WTC11 (cell line): ENCODE data around the gene TBCEL. TPM values are rescaled to one million over a fixed set of nuclear protein-coding genes. Genes with fewer than 3 reads are reported as not detected.

Experiments
- ATAC-seq: fragments of 200-7000 bp; cut with Tn5 transposase; 2 replicates; pipeline ENCODE4 v1.10.0; 2021; ENCODE audit warnings: mild to moderate bottlenecking, moderate library complexity
- CTCF ChIA-PET: fragments of 300-600 bp; sonication (Branson Sonifier 250); formaldehyde crosslinking; loops from one replicate; lab custom pipeline; 2021; ENCODE audit warnings: antibody characterized with exemption; lab: Charles Lee
- POLR2A ChIA-PET: fragments of 350-600 bp; sonication (Branson Sonifier 250); formaldehyde crosslinking; loops from one replicate; lab custom pipeline; 2021; ENCODE audit warnings: antibody characterized with exemption; lab: Charles Lee
- DNase-seq: peaks from one replicate; pipeline ENCODE4 v3.0.0; 2021; ENCODE audit warnings: low spot score
- H3K27ac Mint-ChIP-seq: 2 replicates; pipeline ENCODE4 v1.8.0; 2021; ENCODE audit warnings: mixed read lengths
- H3K27me3 Mint-ChIP-seq: 2 replicates; pipeline ENCODE4 v1.8.0; 2021; ENCODE audit warnings: low read depth, mild to moderate bottlenecking, moderate library complexity, mixed read lengths
- H3K36me3 Mint-ChIP-seq: 2 replicates; pipeline ENCODE4 v1.8.0; 2021; ENCODE audit warnings: mixed read lengths
- H3K4me1 Mint-ChIP-seq: 2 replicates; pipeline ENCODE4 v1.8.0; 2022; ENCODE audit warnings: mixed read lengths
- H3K4me3 Mint-ChIP-seq: 2 replicates; pipeline ENCODE4 v1.8.0; 2021; ENCODE audit warnings: mild to moderate bottlenecking, moderate library complexity, mixed read lengths
- H3K9me3 Mint-ChIP-seq: 2 replicates; pipeline ENCODE4 v1.8.0; 2021; ENCODE audit warnings: mixed read lengths
- CREM ChIP-seq: sonication (generic); formaldehyde crosslinking; IDR thresholded peaks from 2 replicates; pipeline ENCODE4 v1.8.1; 2022; ENCODE audit warnings: mild to moderate bottlenecking, missing genetic modification reagents, moderate library complexity
- GRHL2 ChIP-seq: fragments of 250-450 bp; sonication (Bioruptor Pico); IDR thresholded peaks from 2 replicates; pipeline ENCODE4 v1.8.0; 2022; ENCODE audit warnings: mild to moderate bottlenecking, moderate library complexity; ENCODE audit not compliant: insufficient replicate concordance, severe bottlenecking
- IRF2 ChIP-seq: sonication (generic); formaldehyde crosslinking; IDR thresholded peaks from 2 replicates; pipeline ENCODE4 v1.8.0; 2022; ENCODE audit warnings: low read depth, missing genetic modification reagents, borderline replicate concordance
- JUN ChIP-seq: sonication (generic); formaldehyde crosslinking; IDR thresholded peaks from 2 replicates; pipeline ENCODE4 v1.8.0; 2023; ENCODE audit warnings: mild to moderate bottlenecking, missing genetic modification reagents
- MXD4 ChIP-seq: fragments of 250-450 bp; sonication (Bioruptor Pico); IDR thresholded peaks from 2 replicates; pipeline ENCODE4 v1.8.0; 2021; ENCODE audit warnings: mild to moderate bottlenecking, moderate library complexity, borderline replicate concordance
- NFATC4 ChIP-seq: fragments of 250-450 bp; sonication (Bioruptor Pico); IDR thresholded peaks from 2 replicates; pipeline ENCODE4 v1.9.0; 2021; ENCODE audit warnings: mild to moderate bottlenecking
- NFYB ChIP-seq: sonication (generic); formaldehyde crosslinking; conservative IDR thresholded peaks from 2 replicates; pipeline ENCODE4 v1.8.0; 2022; ENCODE audit warnings: low read depth, missing genetic modification reagents
- NR3C1 ChIP-seq: sonication (generic); formaldehyde crosslinking; conservative IDR thresholded peaks from 2 replicates; pipeline ENCODE4 v1.8.1; 2023; ENCODE audit warnings: low read depth, mild to moderate bottlenecking, missing genetic modification reagents
- TEAD4 ChIP-seq: sonication (generic); formaldehyde crosslinking; IDR thresholded peaks from 2 replicates; pipeline ENCODE4 v1.8.0; 2022; ENCODE audit warnings: mild to moderate bottlenecking, missing genetic modification reagents
- ZBTB21 ChIP-seq: sonication (generic); formaldehyde crosslinking; IDR thresholded peaks from 2 replicates; pipeline ENCODE4 v1.8.1; 2023; ENCODE audit warnings: mild to moderate bottlenecking, missing genetic modification reagents, borderline replicate concordance
- ZNF138 ChIP-seq: sonication (generic); formaldehyde crosslinking; conservative IDR thresholded peaks from 2 replicates; pipeline ENCODE4 v1.8.1; 2022; ENCODE audit warnings: mild to moderate bottlenecking, moderate library complexity, missing genetic modification reagents
- total RNA-seq: library from RNA; stranded (reverse); gene quantifications from 3 replicates; pipeline ENCODE4 v1.2.3, GENCODE V29; 2021
- TF ChIP-seq, protein P1 (sequence below): sonication (generic); formaldehyde crosslinking; IDR thresholded peaks from 2 replicates; pipeline ENCODE4 v1.8.0; 2022; ENCODE audit warnings: missing genetic modification reagents
- TF ChIP-seq, protein P2 (sequence below): fragments of 200-600 bp; IDR thresholded peaks from 2 replicates; pipeline ENCODE4 v1.8.0; 2022; ENCODE audit warnings: antibody characterized with exemption
- TF ChIP-seq, protein P3 (sequence below): sonication (generic); formaldehyde crosslinking; conservative IDR thresholded peaks from 2 replicates; pipeline ENCODE4 v1.8.1; 2022; ENCODE audit warnings: mild to moderate bottlenecking, missing genetic modification reagents
- TF ChIP-seq, protein P4 (sequence below): sonication (generic); formaldehyde crosslinking; IDR thresholded peaks from 2 replicates; pipeline ENCODE4 v1.8.1; 2023; ENCODE audit warnings: mild to moderate bottlenecking, missing genetic modification reagents
- TF ChIP-seq, protein P5 (sequence below): sonication (generic); formaldehyde crosslinking; IDR thresholded peaks from 2 replicates; pipeline ENCODE4 v1.8.0; 2023; ENCODE audit warnings: missing genetic modification reagents, mild to moderate bottlenecking, borderline replicate concordance

TBCEL gene
- total RNA-seq, 1 experiment from 2014 or later, result 9.5 TPM

DNA sequence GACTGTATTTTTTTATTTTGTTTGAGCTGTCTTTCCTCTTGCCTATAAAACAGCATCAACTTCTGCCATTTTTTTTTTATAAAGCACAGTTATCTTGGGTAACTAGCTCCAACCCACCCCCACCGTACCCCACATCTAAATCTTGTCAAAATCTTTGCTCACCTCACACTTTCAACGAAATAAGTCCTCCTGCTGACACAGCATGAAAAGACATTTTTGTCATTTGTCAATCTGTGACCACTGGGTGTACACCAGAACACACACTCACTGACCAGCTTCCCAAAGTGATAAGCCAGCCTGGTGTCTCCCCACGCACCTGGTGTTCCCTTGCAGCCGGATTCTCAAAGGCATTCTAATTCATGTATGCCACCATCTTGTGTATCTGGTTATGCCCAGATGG, 75.5 kb downstream of the TBCEL start:
- Mint-ChIP-seq H3K4me1 (peaks cover 25% of the 10 kb centered on the region), H3K36me3 (no peaks in the 10 kb centered on the region), H3K27ac (no peak overlapping the region), H3K27me3 (no peaks in the 10 kb centered on the region), H3K9me3 (peaks cover 8% of the 10 kb centered on the region), H3K4me3 (no peak overlapping the region)
- ChIA-PET CTCF (interaction anchor here (0.7 to 1.7 kb wide), 2 partner anchors 35 to 95 kb away, joined by 3 to 5 read pairs; no protein-coding TSS in a partner anchor), POLR2A (no interaction called here)
- no peak for DNase-seq
- TF ChIP-seq, protein P1, sequence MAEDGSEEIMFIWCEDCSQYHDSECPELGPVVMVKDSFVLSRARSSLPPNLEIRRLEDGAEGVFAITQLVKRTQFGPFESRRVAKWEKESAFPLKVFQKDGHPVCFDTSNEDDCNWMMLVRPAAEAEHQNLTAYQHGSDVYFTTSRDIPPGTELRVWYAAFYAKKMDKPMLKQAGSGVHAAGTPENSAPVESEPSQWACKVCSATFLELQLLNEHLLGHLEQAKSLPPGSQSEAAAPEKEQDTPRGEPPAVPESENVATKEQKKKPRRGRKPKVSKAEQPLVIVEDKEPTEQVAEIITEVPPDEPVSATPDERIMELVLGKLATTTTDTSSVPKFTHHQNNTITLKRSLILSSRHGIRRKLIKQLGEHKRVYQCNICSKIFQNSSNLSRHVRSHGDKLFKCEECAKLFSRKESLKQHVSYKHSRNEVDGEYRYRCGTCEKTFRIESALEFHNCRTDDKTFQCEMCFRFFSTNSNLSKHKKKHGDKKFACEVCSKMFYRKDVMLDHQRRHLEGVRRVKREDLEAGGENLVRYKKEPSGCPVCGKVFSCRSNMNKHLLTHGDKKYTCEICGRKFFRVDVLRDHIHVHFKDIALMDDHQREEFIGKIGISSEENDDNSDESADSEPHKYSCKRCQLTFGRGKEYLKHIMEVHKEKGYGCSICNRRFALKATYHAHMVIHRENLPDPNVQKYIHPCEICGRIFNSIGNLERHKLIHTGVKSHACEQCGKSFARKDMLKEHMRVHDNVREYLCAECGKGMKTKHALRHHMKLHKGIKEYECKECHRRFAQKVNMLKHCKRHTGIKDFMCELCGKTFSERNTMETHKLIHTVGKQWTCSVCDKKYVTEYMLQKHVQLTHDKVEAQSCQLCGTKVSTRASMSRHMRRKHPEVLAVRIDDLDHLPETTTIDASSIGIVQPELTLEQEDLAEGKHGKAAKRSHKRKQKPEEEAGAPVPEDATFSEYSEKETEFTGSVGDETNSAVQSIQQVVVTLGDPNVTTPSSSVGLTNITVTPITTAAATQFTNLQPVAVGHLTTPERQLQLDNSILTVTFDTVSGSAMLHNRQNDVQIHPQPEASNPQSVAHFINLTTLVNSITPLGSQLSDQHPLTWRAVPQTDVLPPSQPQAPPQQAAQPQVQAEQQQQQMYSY, result no peak
- TF ChIP-seq NR3C1 (CRISPR knock-in tag), result no peak
- TF ChIP-seq, protein P2, sequence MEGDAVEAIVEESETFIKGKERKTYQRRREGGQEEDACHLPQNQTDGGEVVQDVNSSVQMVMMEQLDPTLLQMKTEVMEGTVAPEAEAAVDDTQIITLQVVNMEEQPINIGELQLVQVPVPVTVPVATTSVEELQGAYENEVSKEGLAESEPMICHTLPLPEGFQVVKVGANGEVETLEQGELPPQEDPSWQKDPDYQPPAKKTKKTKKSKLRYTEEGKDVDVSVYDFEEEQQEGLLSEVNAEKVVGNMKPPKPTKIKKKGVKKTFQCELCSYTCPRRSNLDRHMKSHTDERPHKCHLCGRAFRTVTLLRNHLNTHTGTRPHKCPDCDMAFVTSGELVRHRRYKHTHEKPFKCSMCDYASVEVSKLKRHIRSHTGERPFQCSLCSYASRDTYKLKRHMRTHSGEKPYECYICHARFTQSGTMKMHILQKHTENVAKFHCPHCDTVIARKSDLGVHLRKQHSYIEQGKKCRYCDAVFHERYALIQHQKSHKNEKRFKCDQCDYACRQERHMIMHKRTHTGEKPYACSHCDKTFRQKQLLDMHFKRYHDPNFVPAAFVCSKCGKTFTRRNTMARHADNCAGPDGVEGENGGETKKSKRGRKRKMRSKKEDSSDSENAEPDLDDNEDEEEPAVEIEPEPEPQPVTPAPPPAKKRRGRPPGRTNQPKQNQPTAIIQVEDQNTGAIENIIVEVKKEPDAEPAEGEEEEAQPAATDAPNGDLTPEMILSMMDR, result no peak
- TF ChIP-seq ZBTB21 (CRISPR knock-in tag), result no peak
- no peak for TF ChIP-seq TEAD4 (CRISPR knock-in tag)
- TF ChIP-seq ZNF138 (CRISPR knock-in tag), result no peak
- no peak for TF ChIP-seq CREM (CRISPR knock-in tag)
- TF ChIP-seq MXD4 (CRISPR knock-in tag), result no peak
- TF ChIP-seq NFYB, result no peak
- TF ChIP-seq NFATC4 (CRISPR knock-in tag), result no peak
- TF ChIP-seq, protein P3, sequence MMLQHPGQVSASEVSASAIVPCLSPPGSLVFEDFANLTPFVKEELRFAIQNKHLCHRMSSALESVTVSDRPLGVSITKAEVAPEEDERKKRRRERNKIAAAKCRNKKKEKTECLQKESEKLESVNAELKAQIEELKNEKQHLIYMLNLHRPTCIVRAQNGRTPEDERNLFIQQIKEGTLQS, result no peak
- no peak for TF ChIP-seq JUN (CRISPR knock-in tag)
- TF ChIP-seq, protein P4, sequence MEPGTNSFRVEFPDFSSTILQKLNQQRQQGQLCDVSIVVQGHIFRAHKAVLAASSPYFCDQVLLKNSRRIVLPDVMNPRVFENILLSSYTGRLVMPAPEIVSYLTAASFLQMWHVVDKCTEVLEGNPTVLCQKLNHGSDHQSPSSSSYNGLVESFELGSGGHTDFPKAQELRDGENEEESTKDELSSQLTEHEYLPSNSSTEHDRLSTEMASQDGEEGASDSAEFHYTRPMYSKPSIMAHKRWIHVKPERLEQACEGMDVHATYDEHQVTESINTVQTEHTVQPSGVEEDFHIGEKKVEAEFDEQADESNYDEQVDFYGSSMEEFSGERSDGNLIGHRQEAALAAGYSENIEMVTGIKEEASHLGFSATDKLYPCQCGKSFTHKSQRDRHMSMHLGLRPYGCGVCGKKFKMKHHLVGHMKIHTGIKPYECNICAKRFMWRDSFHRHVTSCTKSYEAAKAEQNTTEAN (CRISPR knock-in tag), result no peak
- no peak for TF ChIP-seq GRHL2 (CRISPR knock-in tag)
- ATAC-seq, result no peak

DNA sequence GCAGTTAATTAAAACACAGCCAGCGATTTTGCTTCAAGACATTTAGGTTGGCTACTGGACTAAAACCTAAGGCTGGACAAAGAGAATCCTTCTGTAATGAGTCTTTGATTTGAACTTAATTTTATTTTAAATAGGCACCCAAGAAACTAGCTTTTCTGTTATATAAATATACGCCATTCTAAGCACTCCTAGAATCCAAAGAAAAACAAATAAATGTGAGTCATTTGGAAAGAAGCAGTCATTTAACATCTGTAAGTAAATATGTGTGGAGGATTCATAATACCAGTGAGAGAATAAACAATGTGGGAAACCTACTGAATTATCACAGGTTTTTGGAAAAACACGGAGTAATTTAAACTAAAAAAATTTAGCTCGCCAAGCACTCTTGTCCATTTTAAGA, 76.0 kb downstream of the TBCEL start:
- DNase-seq (no peak), ATAC-seq (no peak)
- ChIA-PET POLR2A (no interaction called here), CTCF (interaction anchor here (0.7 to 1.1 kb wide), 3 partner anchors 36 to 155 kb away, joined by 3 read pairs; no protein-coding TSS in a partner anchor)
- no peak overlapping the region for H3K4me3 Mint-ChIP-seq
- H3K9me3 Mint-ChIP-seq, result peaks cover 3% of the 10 kb centered on the region
- no peak for TF ChIP-seq IRF2 (CRISPR knock-in tag)
- TF ChIP-seq, protein P5, sequence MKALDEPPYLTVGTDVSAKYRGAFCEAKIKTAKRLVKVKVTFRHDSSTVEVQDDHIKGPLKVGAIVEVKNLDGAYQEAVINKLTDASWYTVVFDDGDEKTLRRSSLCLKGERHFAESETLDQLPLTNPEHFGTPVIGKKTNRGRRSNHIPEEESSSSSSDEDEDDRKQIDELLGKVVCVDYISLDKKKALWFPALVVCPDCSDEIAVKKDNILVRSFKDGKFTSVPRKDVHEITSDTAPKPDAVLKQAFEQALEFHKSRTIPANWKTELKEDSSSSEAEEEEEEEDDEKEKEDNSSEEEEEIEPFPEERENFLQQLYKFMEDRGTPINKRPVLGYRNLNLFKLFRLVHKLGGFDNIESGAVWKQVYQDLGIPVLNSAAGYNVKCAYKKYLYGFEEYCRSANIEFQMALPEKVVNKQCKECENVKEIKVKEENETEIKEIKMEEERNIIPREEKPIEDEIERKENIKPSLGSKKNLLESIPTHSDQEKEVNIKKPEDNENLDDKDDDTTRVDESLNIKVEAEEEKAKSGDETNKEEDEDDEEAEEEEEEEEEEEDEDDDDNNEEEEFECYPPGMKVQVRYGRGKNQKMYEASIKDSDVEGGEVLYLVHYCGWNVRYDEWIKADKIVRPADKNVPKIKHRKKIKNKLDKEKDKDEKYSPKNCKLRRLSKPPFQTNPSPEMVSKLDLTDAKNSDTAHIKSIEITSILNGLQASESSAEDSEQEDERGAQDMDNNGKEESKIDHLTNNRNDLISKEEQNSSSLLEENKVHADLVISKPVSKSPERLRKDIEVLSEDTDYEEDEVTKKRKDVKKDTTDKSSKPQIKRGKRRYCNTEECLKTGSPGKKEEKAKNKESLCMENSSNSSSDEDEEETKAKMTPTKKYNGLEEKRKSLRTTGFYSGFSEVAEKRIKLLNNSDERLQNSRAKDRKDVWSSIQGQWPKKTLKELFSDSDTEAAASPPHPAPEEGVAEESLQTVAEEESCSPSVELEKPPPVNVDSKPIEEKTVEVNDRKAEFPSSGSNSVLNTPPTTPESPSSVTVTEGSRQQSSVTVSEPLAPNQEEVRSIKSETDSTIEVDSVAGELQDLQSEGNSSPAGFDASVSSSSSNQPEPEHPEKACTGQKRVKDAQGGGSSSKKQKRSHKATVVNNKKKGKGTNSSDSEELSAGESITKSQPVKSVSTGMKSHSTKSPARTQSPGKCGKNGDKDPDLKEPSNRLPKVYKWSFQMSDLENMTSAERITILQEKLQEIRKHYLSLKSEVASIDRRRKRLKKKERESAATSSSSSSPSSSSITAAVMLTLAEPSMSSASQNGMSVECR (CRISPR knock-in tag), result no peak
- TF ChIP-seq, all 79 proteins: peak for 0
- Mint-ChIP-seq H3K27ac (no peak overlapping the region), H3K4me1 (peaks cover 28% of the 10 kb centered on the region), H3K27me3 (no peaks in the 10 kb centered on the region), H3K36me3 (no peaks in the 10 kb centered on the region)
